WTC11 (cell line): ENCODE results near the gene SRP9. TPM values are rescaled to one million over a fixed set of nuclear protein-coding genes. Genes with fewer than 3 reads are reported as not detected.

ENCODE experiments used
- ATAC-seq: fragments of 200-7000 bp; cut with Tn5 transposase; 2 replicates; pipeline ENCODE4 v1.10.0; 2021; ENCODE audit warnings: mild to moderate bottlenecking, moderate library complexity
- CTCF ChIA-PET: fragments of 300-600 bp; sonication (Branson Sonifier 250); formaldehyde crosslinking; loops from one replicate; lab custom pipeline; 2021; ENCODE audit warnings: antibody characterized with exemption; lab: Charles Lee
- POLR2A ChIA-PET: fragments of 350-600 bp; sonication (Branson Sonifier 250); formaldehyde crosslinking; loops from one replicate; lab custom pipeline; 2021; ENCODE audit warnings: antibody characterized with exemption; lab: Charles Lee
- DNase-seq: peaks from one replicate; pipeline ENCODE4 v3.0.0; 2021; ENCODE audit warnings: low spot score
- H3K27ac Mint-ChIP-seq: 2 replicates; pipeline ENCODE4 v1.8.0; 2021; ENCODE audit warnings: mixed read lengths
- H3K27me3 Mint-ChIP-seq: 2 replicates; pipeline ENCODE4 v1.8.0; 2021; ENCODE audit warnings: low read depth, mild to moderate bottlenecking, moderate library complexity, mixed read lengths
- H3K36me3 Mint-ChIP-seq: 2 replicates; pipeline ENCODE4 v1.8.0; 2021; ENCODE audit warnings: mixed read lengths
- H3K4me1 Mint-ChIP-seq: 2 replicates; pipeline ENCODE4 v1.8.0; 2022; ENCODE audit warnings: mixed read lengths
- H3K4me3 Mint-ChIP-seq: 2 replicates; pipeline ENCODE4 v1.8.0; 2021; ENCODE audit warnings: mild to moderate bottlenecking, moderate library complexity, mixed read lengths
- H3K9me3 Mint-ChIP-seq: 2 replicates; pipeline ENCODE4 v1.8.0; 2021; ENCODE audit warnings: mixed read lengths
- CBFB ChIP-seq: sonication (generic); formaldehyde crosslinking; IDR thresholded peaks from 2 replicates; pipeline ENCODE4 v1.8.1; 2022; ENCODE audit warnings: mild to moderate bottlenecking, low read depth, missing genetic modification reagents
- E2F4 ChIP-seq: sonication (generic); formaldehyde crosslinking; IDR thresholded peaks from 2 replicates; pipeline ENCODE4 v1.8.1; 2022; ENCODE audit warnings: low read depth, mild to moderate bottlenecking, moderate library complexity, missing genetic modification reagents, borderline replicate concordance
- E2F5 ChIP-seq: sonication (generic); formaldehyde crosslinking; IDR thresholded peaks from 2 replicates; pipeline ENCODE4 v1.8.1; 2022; ENCODE audit warnings: mild to moderate bottlenecking, moderate library complexity, missing genetic modification reagents
- ELF4 ChIP-seq: sonication (generic); formaldehyde crosslinking; IDR thresholded peaks from 2 replicates; pipeline ENCODE4 v1.8.1; 2022; ENCODE audit warnings: low read depth, mild to moderate bottlenecking, moderate library complexity, missing genetic modification reagents
- ETV6 ChIP-seq: sonication (generic); formaldehyde crosslinking; IDR thresholded peaks from 2 replicates; pipeline ENCODE4 v1.8.1; 2022; ENCODE audit warnings: mild to moderate bottlenecking, missing genetic modification reagents
- GABPB1 ChIP-seq: sonication (generic); formaldehyde crosslinking; IDR thresholded peaks from 2 replicates; pipeline ENCODE4 v1.8.1; 2023; ENCODE audit warnings: mild to moderate bottlenecking, missing genetic modification reagents
- HMGA2 ChIP-seq: fragments of 250-450 bp; sonication (Bioruptor Pico); IDR thresholded peaks from 2 replicates; pipeline ENCODE4 v1.4.0; 2021; ENCODE audit warnings: mild to moderate bottlenecking, moderate library complexity
- MLX ChIP-seq: sonication (generic); formaldehyde crosslinking; IDR thresholded peaks from 2 replicates; pipeline ENCODE4 v1.8.1; 2023; ENCODE audit warnings: mild to moderate bottlenecking, missing genetic modification reagents, moderate library complexity
- MXD4 ChIP-seq: fragments of 250-450 bp; sonication (Bioruptor Pico); IDR thresholded peaks from 2 replicates; pipeline ENCODE4 v1.8.0; 2021; ENCODE audit warnings: mild to moderate bottlenecking, moderate library complexity, borderline replicate concordance
- OVOL2 ChIP-seq: fragments of 250-450 bp; sonication (Bioruptor Pico); IDR thresholded peaks from 2 replicates; pipeline ENCODE4 v1.9.0; 2021; ENCODE audit warnings: mild to moderate bottlenecking, borderline replicate concordance
- RORB ChIP-seq: fragments of 250-450 bp; sonication (Bioruptor Pico); IDR thresholded peaks from 2 replicates; pipeline ENCODE4 v1.9.0; 2021; ENCODE audit warnings: mild to moderate bottlenecking
- STAT6 ChIP-seq: sonication (generic); formaldehyde crosslinking; conservative IDR thresholded peaks from 2 replicates; pipeline ENCODE4 v1.8.1; 2023; ENCODE audit warnings: mild to moderate bottlenecking, low read depth, missing genetic modification reagents, moderate library complexity
- TCF7 ChIP-seq: sonication (generic); formaldehyde crosslinking; IDR thresholded peaks from 2 replicates; pipeline ENCODE4 v1.8.0; 2022; ENCODE audit warnings: mild to moderate bottlenecking, low read depth, missing genetic modification reagents, moderate library complexity
- TEAD4 ChIP-seq: sonication (generic); formaldehyde crosslinking; IDR thresholded peaks from 2 replicates; pipeline ENCODE4 v1.8.0; 2022; ENCODE audit warnings: mild to moderate bottlenecking, missing genetic modification reagents
- USF1 ChIP-seq: sonication (generic); formaldehyde crosslinking; IDR thresholded peaks from 2 replicates; pipeline ENCODE4 v1.8.0; 2022; ENCODE audit warnings: mild to moderate bottlenecking, missing genetic modification reagents
- ZNF121 ChIP-seq: sonication (generic); formaldehyde crosslinking; IDR thresholded peaks from 2 replicates; pipeline ENCODE4 v1.8.0; 2023; ENCODE audit warnings: missing genetic modification reagents
- ZNF138 ChIP-seq: sonication (generic); formaldehyde crosslinking; conservative IDR thresholded peaks from 2 replicates; pipeline ENCODE4 v1.8.1; 2022; ENCODE audit warnings: mild to moderate bottlenecking, moderate library complexity, missing genetic modification reagents
- ZNF281 ChIP-seq: sonication (generic); formaldehyde crosslinking; IDR thresholded peaks from 2 replicates; pipeline ENCODE4 v1.8.0; 2023; ENCODE audit warnings: mild to moderate bottlenecking, missing genetic modification reagents
- ZNF396 ChIP-seq: fragments of 250-450 bp; sonication (Bioruptor Pico); IDR thresholded peaks from 2 replicates; pipeline ENCODE4 v1.8.0; 2021; ENCODE audit warnings: mild to moderate bottlenecking, moderate library complexity, borderline replicate concordance
- ZNF416 ChIP-seq: fragments of 250-450 bp; sonication (Bioruptor Pico); IDR thresholded peaks from 2 replicates; pipeline ENCODE4 v1.9.0; 2021; ENCODE audit warnings: mild to moderate bottlenecking, inconsistent platforms
- ZSCAN18 ChIP-seq: fragments of 250-450 bp; sonication (Bioruptor Pico); IDR thresholded peaks from 2 replicates; pipeline ENCODE4 v2.1.2; 2022; ENCODE audit warnings: mild to moderate bottlenecking, moderate library complexity
- total RNA-seq: library from RNA; stranded (reverse); gene quantifications from 3 replicates; pipeline ENCODE4 v1.2.3, GENCODE V29; 2021

SRP9 gene
- total RNA-seq, 1 experiment from 2014 or later, result 375 TPM

- Mint-ChIP-seq H3K27me3 (no peaks in the 10 kb centered on the region; the same call in 1 of the 2 replicates), H3K9me3 (no peaks in the 10 kb centered on the region), H3K4me3 (no peak overlapping the region)
Measured at GRCh38 chr1:225825078-225825477, 47.5 kb downstream of the SRP9 start.

GRCh38 chr1:225825607-225826007 lies 48.0 kb downstream of the SRP9 start:
- TF ChIP-seq E2F4 (CRISPR knock-in tag) (no peak), CBFB (CRISPR knock-in tag) (no peak), ZNF396 (CRISPR knock-in tag) (no peak), ZNF281 (CRISPR knock-in tag) (no peak), ZNF416 (CRISPR knock-in tag) (no peak)
- CTCF ChIA-PET, result interaction anchor here (1.3 to 3.3 kb wide), 6 partner anchors 14 to 351 kb away, joined by 3 to 17 read pairs (median 4); partner anchors contain the start of gene EPHX1
- H3K4me1 Mint-ChIP-seq, result peaks cover 36% of the 10 kb centered on the region
- POLR2A ChIA-PET, result no interaction called here
- H3K36me3 Mint-ChIP-seq, result peaks cover 8% of the 10 kb centered on the region; the same call in 1 of the 2 replicates
- no peak overlapping the region for H3K4me3 Mint-ChIP-seq
- no peaks in the 10 kb centered on the region for H3K9me3 Mint-ChIP-seq
- no peaks in the 10 kb centered on the region; the same call in 1 of the 2 replicates for H3K27me3 Mint-ChIP-seq
- ATAC-seq, result no peak
- H3K27ac Mint-ChIP-seq, result peak overlapping the region; percentile 39; the same call in 1 of the 2 replicates
- DNase-seq, result no peak

More at GRCh38 chr1:225825078-225825477, 47.5 kb downstream of the SRP9 start:
- Mint-ChIP-seq H3K27ac (no peak overlapping the region), H3K36me3 (peaks cover 7% of the 10 kb centered on the region; the same call in 1 of the 2 replicates), H3K4me1 (peaks cover 36% of the 10 kb centered on the region)
- ATAC-seq (no peak), DNase-seq (no peak)
- CTCF ChIA-PET, result interaction anchor here (1.0 to 3.3 kb wide), 8 partner anchors 14 to 350 kb away, joined by 3 to 17 read pairs (median 4); partner anchors contain the start of genes EPHX1 and SRP9
- POLR2A ChIA-PET, result no interaction called here
- peak; percentile 61 for TF ChIP-seq GABPB1 (CRISPR knock-in tag)
- TF ChIP-seq ELF4 (CRISPR knock-in tag), result no peak

- H3K4me1 Mint-ChIP-seq, result peaks cover 36% of the 10 kb centered on the region
- CTCF ChIA-PET, result interaction anchor here (1.3 to 3.3 kb wide), 3 partner anchors 84 to 353 kb away, joined by 3 to 17 read pairs (median 6); no protein-coding TSS in a partner anchor
- H3K27me3 Mint-ChIP-seq, result no peaks in the 10 kb centered on the region
- no peak overlapping the region for H3K27ac Mint-ChIP-seq
- H3K4me3 Mint-ChIP-seq, result no peak overlapping the region
- H3K36me3 Mint-ChIP-seq, result peaks cover 19% of the 10 kb centered on the region
- H3K9me3 Mint-ChIP-seq, result no peaks in the 10 kb centered on the region
- ATAC-seq, result no peak
- no peak for DNase-seq
- POLR2A ChIA-PET, result no interaction called here
- TF ChIP-seq TCF7 (no peak), ZNF138 (no peak), MLX (CRISPR knock-in tag) (no peak), RORB (CRISPR knock-in tag) (no peak), ZSCAN18 (CRISPR knock-in tag) (no peak), ZNF416 (CRISPR knock-in tag) (no peak), MXD4 (no peak), HMGA2 (no peak), ZNF121 (CRISPR knock-in tag) (no peak), TEAD4 (CRISPR knock-in tag) (no peak), OVOL2 (CRISPR knock-in tag) (no peak), E2F5 (CRISPR knock-in tag) (no peak), ETV6 (CRISPR knock-in tag) (no peak), USF1 (CRISPR knock-in tag) (no peak), STAT6 (CRISPR knock-in tag) (no peak)
Measured at GRCh38 chr1:225827076-225827475, 49.5 kb downstream of the SRP9 start.
